SK-N-SH treated with all-trans-retinoic acid at 6 μM for 48 hours (cell line): Measurements from ENCODE around the gene GHRH.

Source experiments
- ATAC-seq: fragments of 200-7000 bp; cut with Tn5 transposase; 3 replicates; pipeline ENCODE4 v1.9.1; 2020; ENCODE audit warnings: mild to moderate bottlenecking, moderate library complexity
- ARNTL ChIP-seq: fragments of 450-650 bp; formaldehyde crosslinking; IDR thresholded peaks from 2 replicates; pipeline ENCODE4 v1.5.0; 2020; ENCODE audit warnings: low read depth, mild to moderate bottlenecking, moderate library complexity, borderline replicate concordance
- BACH2 ChIP-seq: fragments of 250-450 bp; sonication (Bioruptor Pico); IDR thresholded peaks from 2 replicates; pipeline ENCODE4 v1.9.0; 2021; ENCODE audit warnings: mild to moderate bottlenecking, borderline replicate concordance
- CSDC2 ChIP-seq: fragments of 250-450 bp; sonication (Bioruptor Pico); IDR thresholded peaks from 2 replicates; pipeline ENCODE4 v1.5.0; 2020; ENCODE audit warnings: mild to moderate bottlenecking, moderate library complexity
- GLIS3 ChIP-seq: fragments of 250-450 bp; sonication (Bioruptor Pico); IDR thresholded peaks from 2 replicates; pipeline ENCODE4 v1.5.0; 2020; ENCODE audit warnings: mild to moderate bottlenecking, moderate library complexity
- ISL1 ChIP-seq: fragments of 250-450 bp; sonication (Bioruptor Pico); IDR thresholded peaks from 2 replicates; pipeline ENCODE4 v2.1.2; 2022; ENCODE audit warnings: mild to moderate bottlenecking, moderate library complexity
- OSR1 ChIP-seq: fragments of 250-450 bp; sonication (Bioruptor Pico); IDR thresholded peaks from 2 replicates; pipeline ENCODE4 v1.8.0; 2022; ENCODE audit warnings: moderate library complexity, mild to moderate bottlenecking, inconsistent platforms
- PATZ1 ChIP-seq: fragments of 250-450 bp; sonication (Bioruptor Pico); IDR thresholded peaks from 2 replicates; pipeline ENCODE4 v1.8.0; 2020; ENCODE audit warnings: mild to moderate bottlenecking, moderate library complexity, borderline replicate concordance
- PPARA ChIP-seq: fragments of 250-450 bp; sonication (Bioruptor Pico); IDR thresholded peaks from 2 replicates; pipeline ENCODE4 v1.5.0; 2020; ENCODE audit warnings: mild to moderate bottlenecking, borderline replicate concordance
- SNAI2 ChIP-seq: fragments of 250-450 bp; sonication (Bioruptor Pico); IDR thresholded peaks from 2 replicates; pipeline ENCODE4 v1.5.0; 2020; ENCODE audit warnings: mild to moderate bottlenecking, moderate library complexity
- TCF4 ChIP-seq: fragments of 250-450 bp; sonication (Bioruptor Pico); IDR thresholded peaks from 2 replicates; pipeline ENCODE4 v1.8.0; 2021; ENCODE audit warnings: mild to moderate bottlenecking, moderate library complexity, borderline replicate concordance
- TSHZ2 ChIP-seq: fragments of 250-450 bp; sonication (Bioruptor Pico); IDR thresholded peaks from 2 replicates; pipeline ENCODE4 v1.5.0; 2020; ENCODE audit warnings: mild to moderate bottlenecking, moderate library complexity
- ZFP30 ChIP-seq: fragments of 450-650 bp; formaldehyde crosslinking; IDR thresholded peaks from 2 replicates; pipeline ENCODE4 v1.5.0; 2022; ENCODE audit warnings: mild to moderate bottlenecking, moderate library complexity
- ZNF565 ChIP-seq: fragments of 450-650 bp; formaldehyde crosslinking; conservative IDR thresholded peaks from 2 replicates; pipeline ENCODE4 v1.5.0; 2020; ENCODE audit warnings: low read depth, mild to moderate bottlenecking, moderate library complexity
- ZNF70 ChIP-seq: fragments of 450-650 bp; formaldehyde crosslinking; IDR thresholded peaks from 2 replicates; pipeline ENCODE4 v1.5.0; 2020; ENCODE audit warnings: mild to moderate bottlenecking, moderate library complexity
- ZNF8 ChIP-seq: fragments of 450-650 bp; formaldehyde crosslinking; IDR thresholded peaks from 2 replicates; pipeline ENCODE4 v1.5.0; 2020; ENCODE audit warnings: mild to moderate bottlenecking, moderate library complexity
- TF ChIP-seq, protein P1 (sequence below): fragments of 250-450 bp; sonication (Bioruptor Pico); IDR thresholded peaks from 2 replicates; pipeline ENCODE4 v1.8.0; 2021; ENCODE audit warnings: low read depth, mild to moderate bottlenecking, moderate library complexity, borderline replicate concordance

The GHRH gene

GRCh38 chr20:37243937-37244571 is 17.6 kb downstream of the GHRH start:
- peak; percentile 18; the same call in 2 of the 3 replicates for ATAC-seq
- TF ChIP-seq ZNF8 (CRISPR knock-in tag), result no peak
- no peak for TF ChIP-seq ISL1 (CRISPR knock-in tag)
- TF ChIP-seq, protein P1, sequence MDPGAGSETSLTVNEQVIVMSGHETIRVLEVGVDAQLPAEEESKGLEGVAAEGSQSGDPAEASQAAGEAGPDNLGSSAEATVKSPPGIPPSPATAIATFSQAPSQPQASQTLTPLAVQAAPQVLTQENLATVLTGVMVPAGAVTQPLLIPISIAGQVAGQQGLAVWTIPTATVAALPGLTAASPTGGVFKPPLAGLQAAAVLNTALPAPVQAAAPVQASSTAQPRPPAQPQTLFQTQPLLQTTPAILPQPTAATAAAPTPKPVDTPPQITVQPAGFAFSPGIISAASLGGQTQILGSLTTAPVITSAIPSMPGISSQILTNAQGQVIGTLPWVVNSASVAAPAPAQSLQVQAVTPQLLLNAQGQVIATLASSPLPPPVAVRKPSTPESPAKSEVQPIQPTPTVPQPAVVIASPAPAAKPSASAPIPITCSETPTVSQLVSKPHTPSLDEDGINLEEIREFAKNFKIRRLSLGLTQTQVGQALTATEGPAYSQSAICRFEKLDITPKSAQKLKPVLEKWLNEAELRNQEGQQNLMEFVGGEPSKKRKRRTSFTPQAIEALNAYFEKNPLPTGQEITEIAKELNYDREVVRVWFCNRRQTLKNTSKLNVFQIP (CRISPR knock-in tag), result no peak

- ATAC-seq, result 0 out of 3 replicates have a peak, but pooled peaks have one; percentile 14
- TF ChIP-seq OSR1 (CRISPR knock-in tag), result no peak
Observed at GRCh38 chr20:37243076-37243936, 18.3 kb downstream of the GHRH start.

- TF ChIP-seq PPARA (CRISPR knock-in tag) (no peak), CSDC2 (CRISPR knock-in tag) (no peak), ARNTL (CRISPR knock-in tag) (no peak), ZNF70 (CRISPR knock-in tag) (no peak), PATZ1 (CRISPR knock-in tag) (no peak), ZNF565 (no peak)
Observed at GRCh38 chr20:37242503-37242902, 19.1 kb downstream of the GHRH start.

GRCh38 chr20:37240337-37241067 is 21.1 kb downstream of the GHRH start:
- ATAC-seq, result no peak
- no peak for TF ChIP-seq SNAI2 (CRISPR knock-in tag)
- TF ChIP-seq ISL1 (CRISPR knock-in tag), result no peak
- TF ChIP-seq ZNF70 (CRISPR knock-in tag), result no peak
- TF ChIP-seq ZFP30 (CRISPR knock-in tag), result no peak

More at GRCh38 chr20:37242503-37242902, 19.1 kb downstream of the GHRH start:
- no peak for ATAC-seq

DNA sequence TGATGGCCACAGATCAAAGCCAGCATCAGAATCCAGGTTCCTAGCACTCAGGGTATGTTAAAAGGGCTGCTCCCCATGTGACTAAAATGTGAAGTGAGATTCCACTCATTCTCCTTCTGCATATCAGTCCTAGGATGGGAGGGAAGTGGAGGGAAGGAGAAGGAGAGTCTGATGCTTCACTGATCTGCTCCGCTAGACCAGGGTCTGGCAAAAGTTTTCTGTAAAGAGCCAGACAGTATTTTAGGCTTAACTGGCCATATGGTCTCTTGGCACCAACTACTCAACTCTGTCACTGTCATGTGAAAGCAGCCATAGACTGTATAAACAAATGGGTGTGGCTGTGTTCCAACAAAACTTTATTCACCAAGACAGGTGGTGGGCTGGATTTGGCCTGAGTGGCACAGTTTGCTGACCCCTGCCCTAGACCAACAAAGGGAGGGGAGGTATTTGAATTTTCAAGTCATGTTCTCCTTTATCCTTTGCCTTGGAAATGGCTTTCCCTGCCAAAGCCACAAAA is 22.6 kb downstream of the GHRH start:
- ATAC-seq, result no peak; the same call in 2 of the 3 replicates
- no peak for TF ChIP-seq GLIS3 (CRISPR knock-in tag)
- TF ChIP-seq ZNF70 (CRISPR knock-in tag), result 0 out of 2 replicates have a peak, but pooled peaks have one; percentile 8
- peak; percentile 31; the same call in 1 of the 2 replicates for TF ChIP-seq TCF4 (CRISPR knock-in tag)
- no peak for TF ChIP-seq BACH2 (CRISPR knock-in tag)
- TF ChIP-seq TSHZ2 (CRISPR knock-in tag), result 0 out of 2 replicates have a peak, but pooled peaks have one; percentile 45
